Activated CD8-positive, alpha-beta T cell treated with anti-CD3 and anti-CD28 coated beads, Interleukin-2, amount 10 ng/mL, durations not matched to agents 7 days and 5 days (primary cell): ENCODE measurements around the gene AKAIN1. TPM values are rescaled to one million over a fixed set of nuclear protein-coding genes. Genes with fewer than 3 reads are reported as not detected.

Experiments
- total RNA-seq, 2 experiments: library from RNA; stranded (reverse); gene quantifications; one replicate each; pipeline ENCODE4 v1.2.3, GENCODE V29; 2021

AKAIN1 gene
- total RNA-seq, 2 experiments from 2014 or later = not detected

Other genes starting within 250 kb of the AKAIN1 start
- 10 to 100 TPM; 22.9 to 24.2 TPM for gene ZBTB14, start 98.5 kb upstream of the AKAIN1 start, total RNA-seq